ACC112 (cell line): Measurements from ENCODE around the gene KHNYN.

ENCODE experiments used
- H2AFZ ChIP-seq: fragments of 200-600 bp; sonication (generic); one replicate; pipeline ENCODE4 v1.6.0; 2017; ENCODE audit warnings: antibody characterized with exemption, low read length; ENCODE audit not compliant: unreplicated experiment
- H3K27ac ChIP-seq: fragments of 200-600 bp; sonication (generic); 2 replicates; pipeline ENCODE4 v1.5.1; 2014; ENCODE audit warnings: low read depth, mild to moderate bottlenecking, antibody characterized with exemption, low read length, moderate library complexity
- H3K27me3 ChIP-seq: fragments of 200-600 bp; sonication (generic); 2 replicates; pipeline ENCODE4 v1.6.1; 2014; ENCODE audit warnings: mild to moderate bottlenecking, antibody characterized with exemption, low read length, moderate library complexity, mixed read lengths; ENCODE audit not compliant: insufficient read depth
- H3K36me3 ChIP-seq: fragments of 200-600 bp; sonication (generic); 2 replicates; pipeline ENCODE4 v1.6.1; 2016; ENCODE audit warnings: mild to moderate bottlenecking, antibody characterized with exemption, low read length, moderate library complexity, mixed read lengths; ENCODE audit not compliant: insufficient read depth
- H3K4me1 ChIP-seq: fragments of 200-600 bp; sonication (generic); one replicate; pipeline ENCODE4 v1.6.1; 2016; ENCODE audit warnings: low read length, mixed read lengths; ENCODE audit not compliant: insufficient read depth, unreplicated experiment, control insufficient read depth
- H3K4me3 ChIP-seq: fragments of 200-600 bp; sonication (generic); 2 replicates; pipeline ENCODE4 v1.5.1; 2014; ENCODE audit warnings: mild to moderate bottlenecking, low read depth, low read length
- H3K79me2 ChIP-seq: fragments of 200-600 bp; sonication (generic); one replicate; pipeline ENCODE4 v1.6.0; 2016; ENCODE audit warnings: low read length; ENCODE audit not compliant: control insufficient read depth, unreplicated experiment, insufficient read depth

KHNYN gene

DNA sequence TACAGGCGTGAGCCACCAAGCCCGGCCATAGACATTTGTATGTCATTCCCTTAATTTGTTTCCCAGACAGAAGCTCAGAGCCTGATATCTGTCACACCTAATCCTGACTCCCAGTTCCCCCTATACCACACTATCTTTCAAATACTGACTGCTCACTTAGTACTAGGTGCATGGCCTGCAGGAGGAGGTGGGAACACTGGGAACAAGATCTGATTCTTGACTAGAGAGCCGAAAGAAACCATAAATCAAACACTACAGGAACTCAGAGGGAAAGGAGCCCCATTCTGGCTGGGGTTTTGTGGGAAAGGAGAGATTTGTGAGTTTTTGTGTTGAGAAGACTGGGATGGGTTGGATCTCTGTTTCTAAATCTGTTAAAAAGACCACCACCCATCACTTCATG is 4.9 kb downstream of the KHNYN start:
- Histone ChIP-seq H2AFZ (no peak overlapping the region), H3K79me2 (peaks cover 20% of the 10 kb centered on the region), H3K36me3 (peaks cover 22% of the 10 kb centered on the region), H3K27me3 (no peaks in the 10 kb centered on the region), H3K4me1 (peaks cover 19% of the 10 kb centered on the region), H3K4me3 (no peak overlapping the region), H3K27ac (no peak overlapping the region)

GRCh38 chr14:24435192-24435810 is 5.5 kb downstream of the KHNYN start:
- H3K79me2 ChIP-seq = peaks cover 18% of the 10 kb centered on the region
- no peak overlapping the region for H3K4me3 ChIP-seq
- H3K4me1 ChIP-seq = peaks cover 21% of the 10 kb centered on the region
- no peak overlapping the region for H2AFZ ChIP-seq
- peaks cover 23% of the 10 kb centered on the region for H3K36me3 ChIP-seq
- H3K27me3 ChIP-seq = no peaks in the 10 kb centered on the region
- no peak overlapping the region for H3K27ac ChIP-seq

DNA sequence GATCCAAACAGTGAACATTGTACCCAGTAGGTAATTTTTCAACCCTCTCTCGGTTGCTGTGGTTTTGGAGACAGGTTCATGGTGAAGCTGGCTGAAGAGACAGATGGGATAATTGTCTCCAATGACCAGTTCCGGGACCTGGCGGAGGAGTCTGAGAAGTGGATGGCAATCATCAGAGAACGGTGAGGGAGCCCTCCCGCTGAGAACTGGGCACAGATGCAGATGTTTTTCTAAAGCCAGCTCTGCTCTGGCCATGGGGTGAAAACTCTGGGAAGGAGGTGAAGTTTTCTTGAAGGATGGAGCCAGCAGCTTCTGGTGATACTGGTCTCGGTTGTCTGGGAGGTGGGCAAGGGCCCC is 6.2 kb downstream of the KHNYN start:
- Histone ChIP-seq H3K27me3 (no peaks in the 10 kb centered on the region), H3K4me1 (peaks cover 27% of the 10 kb centered on the region), H3K79me2 (peaks cover 21% of the 10 kb centered on the region), H3K36me3 (peaks cover 23% of the 10 kb centered on the region), H2AFZ (no peak overlapping the region), H3K4me3 (no peak overlapping the region), H3K27ac (no peak overlapping the region)

DNA sequence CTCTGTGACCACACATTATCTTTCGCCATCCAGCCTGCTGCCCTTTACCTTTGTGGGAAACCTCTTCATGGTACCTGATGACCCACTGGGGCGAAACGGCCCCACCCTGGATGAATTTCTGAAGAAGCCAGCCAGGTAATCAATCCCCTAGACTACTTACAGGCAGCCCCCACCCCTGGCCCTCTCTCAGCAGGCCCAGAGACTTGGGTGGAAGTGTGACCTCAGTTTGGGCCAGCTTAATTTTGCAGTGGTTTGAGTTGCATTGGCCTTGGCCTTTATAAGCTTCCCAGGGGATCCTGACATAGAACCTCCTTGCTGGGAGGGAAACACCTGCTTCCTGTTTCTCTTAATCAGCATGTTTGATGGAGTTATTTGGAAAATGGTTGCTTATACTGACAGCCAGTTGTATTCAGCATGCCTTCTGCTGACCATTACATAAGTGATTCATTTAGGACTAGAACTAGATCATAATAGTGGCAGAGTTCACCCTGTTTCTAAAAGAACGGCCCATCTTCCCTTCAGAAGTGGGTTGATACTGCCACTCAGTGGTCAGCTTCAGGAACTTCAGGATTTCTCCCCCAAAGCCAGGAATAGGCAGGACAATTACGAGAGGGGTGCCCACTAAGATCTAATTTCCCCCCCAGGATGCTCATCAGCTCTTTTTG is 6.7 kb downstream of the KHNYN start:
- H3K27ac ChIP-seq = no peak overlapping the region
- no peak overlapping the region for H2AFZ ChIP-seq
- H3K4me3 ChIP-seq = no peak overlapping the region
- peaks cover 23% of the 10 kb centered on the region for H3K36me3 ChIP-seq
- H3K27me3 ChIP-seq = no peaks in the 10 kb centered on the region
- H3K79me2 ChIP-seq = peaks cover 21% of the 10 kb centered on the region
- peaks cover 27% of the 10 kb centered on the region for H3K4me1 ChIP-seq

DNA sequence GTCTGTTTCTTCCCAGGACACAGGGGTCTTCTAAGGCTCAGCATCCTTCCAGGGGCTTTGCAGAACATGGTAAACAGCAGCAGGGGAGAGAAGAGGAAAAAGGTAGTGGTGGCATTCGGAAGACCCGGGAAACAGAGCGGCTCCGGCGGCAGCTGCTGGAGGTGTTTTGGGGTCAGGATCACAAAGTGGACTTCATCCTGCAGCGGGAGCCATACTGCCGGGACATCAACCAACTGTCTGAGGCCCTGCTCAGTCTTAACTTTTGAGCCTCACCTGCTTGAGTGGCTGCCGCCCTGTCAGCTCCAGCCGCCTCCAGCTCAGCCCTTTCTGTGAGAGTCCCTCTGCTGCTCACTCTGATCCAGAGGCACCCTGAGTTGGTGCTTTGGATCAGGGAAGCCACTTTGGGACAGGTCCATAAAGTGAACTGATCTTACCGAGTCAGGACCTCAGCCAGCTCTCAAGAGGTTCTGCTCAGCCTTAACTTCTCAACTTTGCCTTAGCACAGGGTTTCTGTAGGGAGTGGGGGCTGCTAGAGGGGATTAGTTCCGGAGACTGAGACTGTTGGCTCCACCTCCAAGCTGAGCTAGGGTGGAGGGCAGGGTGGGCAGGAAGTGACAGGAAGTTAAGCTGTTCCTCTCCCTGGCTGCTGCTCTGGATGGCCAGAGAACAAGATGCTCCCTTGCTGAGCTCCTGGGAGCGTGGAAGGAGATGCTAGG is 7.4 kb downstream of the KHNYN start:
- Histone ChIP-seq H2AFZ (no peak overlapping the region), H3K79me2 (peaks cover 19% of the 10 kb centered on the region), H3K27ac (no peak overlapping the region), H3K4me1 (peaks cover 24% of the 10 kb centered on the region), H3K36me3 (peaks cover 23% of the 10 kb centered on the region), H3K4me3 (no peak overlapping the region), H3K27me3 (no peaks in the 10 kb centered on the region)

GRCh38 chr14:24437736-24438067 is 7.9 kb downstream of the KHNYN start:
- Histone ChIP-seq H3K4me3 (no peak overlapping the region), H3K27me3 (no peaks in the 10 kb centered on the region), H3K4me1 (peaks cover 19% of the 10 kb centered on the region), H3K36me3 (peaks cover 20% of the 10 kb centered on the region), H3K79me2 (peaks cover 14% of the 10 kb centered on the region), H3K27ac (no peak overlapping the region), H2AFZ (no peak overlapping the region)

- Histone ChIP-seq H2AFZ (no peak overlapping the region), H3K27ac (no peak overlapping the region), H3K79me2 (peaks cover 14% of the 10 kb centered on the region), H3K36me3 (peaks cover 18% of the 10 kb centered on the region), H3K4me3 (no peak overlapping the region), H3K27me3 (no peaks in the 10 kb centered on the region), H3K4me1 (peaks cover 19% of the 10 kb centered on the region)
These were observed 8.7 kb downstream of the KHNYN start for GRCh38 chr14:24438223-24439097.

DNA sequence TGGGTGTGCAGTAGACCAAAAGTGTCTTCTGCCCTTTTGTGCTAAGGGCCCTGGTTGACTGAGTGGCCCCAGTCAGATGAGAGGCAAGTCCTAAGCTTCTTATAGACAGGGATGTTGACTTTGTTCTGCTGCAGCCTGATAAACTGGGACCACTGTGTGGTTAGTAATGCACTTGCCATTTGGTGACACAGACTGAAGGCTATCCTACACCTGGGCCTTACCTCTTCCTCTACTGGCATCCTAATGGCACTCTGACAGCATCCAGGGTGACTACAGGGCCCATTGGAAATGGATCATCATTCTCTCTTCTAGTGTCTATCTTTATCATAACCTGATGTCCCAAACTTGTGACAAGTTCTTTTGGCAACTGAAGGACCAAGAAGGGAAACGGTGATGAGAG is 9.5 kb downstream of the KHNYN start:
- H3K4me3 ChIP-seq = no peak overlapping the region
- no peak overlapping the region for H3K27ac ChIP-seq
- peaks cover 18% of the 10 kb centered on the region for H3K36me3 ChIP-seq
- no peaks in the 10 kb centered on the region for H3K27me3 ChIP-seq
- H3K4me1 ChIP-seq = peaks cover 19% of the 10 kb centered on the region
- H2AFZ ChIP-seq = no peak overlapping the region
- peaks cover 14% of the 10 kb centered on the region for H3K79me2 ChIP-seq

- peaks cover 18% of the 10 kb centered on the region for H3K36me3 ChIP-seq
- peaks cover 14% of the 10 kb centered on the region for H3K79me2 ChIP-seq
- H3K27ac ChIP-seq = no peak overlapping the region
- peaks cover 19% of the 10 kb centered on the region for H3K4me1 ChIP-seq
- no peak overlapping the region for H3K4me3 ChIP-seq
- H3K27me3 ChIP-seq = no peaks in the 10 kb centered on the region
- no peak overlapping the region for H2AFZ ChIP-seq
These were observed 10.3 kb downstream of the KHNYN start for GRCh38 chr14:24439830-24440605.
